OCI-LY7 (cell line): ENCODE results near the gene TRIO. TPM values are rescaled to one million over a fixed set of nuclear protein-coding genes. Genes with fewer than 3 reads are reported as not detected.

Source experiments
- BruUV-seq: library from RNA; stranded (reverse); fragments of 400-500 nt; replicated peaks from 2 replicates; lab custom pipeline; 2021; lab: Mats Ljungman, UMichigan
- CTCF ChIA-PET: fragments of 300-600 bp; sonication (Branson Sonifier 250); formaldehyde crosslinking; loops from one replicate; lab custom pipeline; 2022; ENCODE audit warnings: antibody characterized with exemption; ENCODE audit not compliant: unreplicated experiment; lab: Charles Lee
- POLR2A ChIA-PET: fragments of 300-600 bp; sonication (Branson Sonifier 250); formaldehyde crosslinking; loops from one replicate; lab custom pipeline; 2022; ENCODE audit warnings: antibody characterized with exemption; lab: Charles Lee
- DNase-seq: peaks from one replicate; pipeline ENCODE4 v3.0.0-alpha.2; 2015; ENCODE audit warnings: low spot score
- H2AFZ ChIP-seq: fragments of 200-600 bp; sonication (generic), shearing (Covaris generic); 2 replicates; pipeline ENCODE4 v1.6.1; 2014; ENCODE audit warnings: mild to moderate bottlenecking, antibody characterized with exemption, low read length, moderate library complexity
- H3K27ac ChIP-seq: fragments of 200-600 bp; sonication (generic); 2 replicates; pipeline ENCODE4 v1.5.1; 2014; ENCODE audit warnings: mixed run types, low read depth, mild to moderate bottlenecking, moderate library complexity, low read length, inconsistent platforms; ENCODE audit not compliant: poor library complexity, severe bottlenecking
- H3K36me3 ChIP-seq: fragments of 200-600 bp; sonication (generic); 2 replicates; pipeline ENCODE4 v1.6.1; 2014; ENCODE audit warnings: mild to moderate bottlenecking, antibody characterized with exemption, low read length, moderate library complexity, mixed read lengths; ENCODE audit not compliant: insufficient read depth
- H3K4me1 ChIP-seq: fragments of 200-600 bp; sonication (generic); 2 replicates; pipeline ENCODE4 v1.5.1; 2014; ENCODE audit warnings: mild to moderate bottlenecking, low read length; ENCODE audit not compliant: insufficient read depth, poor library complexity, severe bottlenecking
- H3K4me2 ChIP-seq: fragments of 200-600 bp; sonication (generic); 2 replicates; pipeline ENCODE4 v1.6.1; 2014; ENCODE audit warnings: mild to moderate bottlenecking, low read length
- H3K4me3 ChIP-seq: fragments of 200-600 bp; sonication (generic); 2 replicates; pipeline ENCODE4 v1.5.1; 2014; ENCODE audit warnings: mild to moderate bottlenecking, low read depth, low read length; ENCODE audit not compliant: poor library complexity, severe bottlenecking
- H3K79me2 ChIP-seq: fragments of 200-600 bp; sonication (generic); 2 replicates; pipeline ENCODE4 v1.6.1; 2016; ENCODE audit warnings: low read depth, mild to moderate bottlenecking, low read length, moderate library complexity, mixed read lengths; ENCODE audit not compliant: insufficient read depth
- H3K9me2 ChIP-seq: fragments of 200-600 bp; sonication (generic); 2 replicates; pipeline ENCODE4 v1.6.1; 2016; ENCODE audit warnings: mild to moderate bottlenecking, low read length, mixed read lengths; ENCODE audit not compliant: insufficient read depth
- H3K9me3 ChIP-seq: fragments of 200-600 bp; sonication (generic); 2 replicates; pipeline ENCODE4 v1.6.1; 2014; ENCODE audit warnings: mild to moderate bottlenecking, mixed run types, low read length, mixed read lengths
- H4K20me1 ChIP-seq: fragments of 200-600 bp; sonication (generic); 2 replicates; pipeline ENCODE4 v1.6.1; 2014; ENCODE audit warnings: mild to moderate bottlenecking, antibody characterized with exemption, low read length, moderate library complexity, mixed read lengths; ENCODE audit not compliant: insufficient read depth
- CTCF ChIP-seq: fragments of 200-600 bp; sonication (generic); conservative IDR thresholded peaks from 2 replicates; pipeline ENCODE4 v1.5.1; 2014; ENCODE audit warnings: mild to moderate bottlenecking, antibody characterized with exemption, low read length, moderate library complexity, mixed read lengths
- EZH2phosphoT487 ChIP-seq: fragments of 200-600 bp; sonication (generic); IDR thresholded peaks from 2 replicates; pipeline ENCODE4 v1.6.1; 2018; ENCODE audit warnings: low read depth, borderline replicate concordance, mild to moderate bottlenecking, mixed run types, antibody characterized with exemption, low read length, moderate library complexity, mixed read lengths
- intact Hi-C: fragments of 100-400 bp; cut with micrococcal nuclease; formaldehyde crosslinking; loops from one replicate; pipeline ENCODE4 v1.10.0; 2022; ENCODE audit not compliant: unreplicated experiment
- total RNA-seq, 2 experiments: library from RNA; depleted of rRNA in 1 of 2; stranded (reverse); fragments of >200 nt in 1 of 2; shearing (Covaris generic) in 1 of 2; gene quantifications; 2 replicates each; pipeline ENCODE4 v1.2.3, GENCODE V29; 2014 to 2022

Gene TRIO
- total RNA-seq, 2 experiments from 2014 or later: 35.8 to 55.1 TPM

GRCh38 chr5:14153071-14153864 lies 10.1 kb downstream of the TRIO start:
- ChIA-PET CTCF (interaction anchor here (0.6 kb wide), 1 partner anchor 41 kb away, joined by 3 read pairs; no protein-coding TSS in a partner anchor), POLR2A (interaction anchor here (0.7 to 3.8 kb wide), 7 partner anchors 8 to 143 kb away, joined by 3 to 25 read pairs (median 4); no protein-coding TSS in a partner anchor)
- Histone ChIP-seq H3K9me3 (no peaks in the 10 kb centered on the region), H4K20me1 (no peaks in the 10 kb centered on the region), H3K79me2 (peaks cover 52% of the 10 kb centered on the region), H3K27ac (no peak overlapping the region), H3K4me1 (peaks cover 57% of the 10 kb centered on the region), H3K4me2 (no peak overlapping the region), H3K9me2 (no peaks in the 10 kb centered on the region), H2AFZ (no peak overlapping the region), H3K4me3 (no peak overlapping the region), H3K36me3 (no peaks in the 10 kb centered on the region)
- BruUV-seq: no TSS peak
- intact Hi-C loops: no loop called here
- DNase-seq: no peak
- TF ChIP-seq CTCF (no peak), EZH2phosphoT487 (no peak)

GRCh38 chr5:14153932-14154731 lies 11.0 kb downstream of the TRIO start:
- Histone ChIP-seq H3K4me3 (peak overlapping the region; percentile 38), H2AFZ (no peak overlapping the region; the same call in 1 of the 2 replicates), H3K4me1 (peaks cover 60% of the 10 kb centered on the region), H3K79me2 (peaks cover 52% of the 10 kb centered on the region), H3K9me2 (no peaks in the 10 kb centered on the region), H3K4me2 (peak overlapping the region; percentile 59), H3K9me3 (no peaks in the 10 kb centered on the region), H4K20me1 (no peaks in the 10 kb centered on the region), H3K36me3 (no peaks in the 10 kb centered on the region), H3K27ac (peak overlapping the region; percentile 59)
- DNase-seq: no peak
- no peak for TF ChIP-seq EZH2phosphoT487
- no peak for TF ChIP-seq CTCF
- intact Hi-C loops: no loop called here
- CTCF ChIA-PET: interaction anchor here (0.6 kb wide), 1 partner anchor 42 kb away, joined by 3 read pairs; no protein-coding TSS in a partner anchor
- BruUV-seq: no TSS peak
- POLR2A ChIA-PET: interaction anchor here (0.7 to 3.8 kb wide), 10 partner anchors 9 to 144 kb away, joined by 3 to 25 read pairs (median 4); no protein-coding TSS in a partner anchor
